HepG2 (cell line): ENCODE results near the gene DNASE2B.

Experiments used
- BRCA1 ChIP-seq: sonication (generic); formaldehyde crosslinking; IDR thresholded peaks from 2 replicates; pipeline ENCODE4 v1.4.0; 2020; ENCODE audit warnings: missing genetic modification reagents
- EP300 ChIP-seq, 3 experiments: sonication (generic) in 1 of 3; formaldehyde crosslinking in 1 of 3; IDR thresholded peaks; 2 replicates each; pipeline versions ENCODE4 v1.5.1 to v1.6.1; 2011 to 2020; ENCODE audit warnings: low read depth in 2 of 3, low read length in 2 of 3, borderline replicate concordance in 1 of 3, improper control_type of control experiment in 1 of 3, mild to moderate bottlenecking in 1 of 3, missing genetic modification reagents in 1 of 3, moderate library complexity in 1 of 3
- KMT2B ChIP-seq: IDR thresholded peaks from 2 replicates; pipeline ENCODE4 v1.6.1; 2016; ENCODE audit warnings: missing genetic modification reagents, missing compliant biosample characterization
- NAIF1 ChIP-seq: sonication (generic); formaldehyde crosslinking; IDR thresholded peaks from 2 replicates; pipeline ENCODE4 v1.5.0; 2020; ENCODE audit warnings: mild to moderate bottlenecking, missing genetic modification reagents, borderline replicate concordance
- PCBP2 ChIP-seq: fragments of 200-400 bp; formaldehyde crosslinking; optimal IDR thresholded peaks from 2 replicates; pipeline ENCODE3; 2018; ENCODE audit warnings: low read length, low read depth; ENCODE audit not compliant: poor library complexity, severe bottlenecking
- POLR2AphosphoS5 ChIP-seq: IDR thresholded peaks from 2 replicates; pipeline ENCODE4 v1.6.1; 2012; ENCODE audit warnings: low read depth, low read length
- RBM22 ChIP-seq: fragments of 200-400 bp; formaldehyde crosslinking; optimal IDR thresholded peaks from 2 replicates; pipeline ENCODE3; 2017; ENCODE audit warnings: mild to moderate bottlenecking, low read length, moderate library complexity
- TAF15 ChIP-seq: fragments of 200-400 bp; formaldehyde crosslinking; IDR thresholded peaks from one replicate; pipeline ENCODE4 v1.6.1; 2018; ENCODE audit warnings: mild to moderate bottlenecking, low read depth, low read length; ENCODE audit not compliant: poor library complexity, severe bottlenecking
- TIGD3 ChIP-seq: sonication (generic); formaldehyde crosslinking; IDR thresholded peaks from 2 replicates; pipeline ENCODE4 v1.5.1; 2020; ENCODE audit warnings: mild to moderate bottlenecking, missing genetic modification reagents, borderline replicate concordance
- ZNF354B ChIP-seq: sonication (generic); formaldehyde crosslinking; IDR thresholded peaks from 2 replicates; pipeline ENCODE4 v1.8.0; 2022; ENCODE audit warnings: mild to moderate bottlenecking, missing genetic modification reagents

GRCh38 chr1:84377480-84378095, 20.7 kb upstream of the DNASE2B start:
- TF ChIP-seq NAIF1 (CRISPR knock-in tag) (no peak), KMT2B (CRISPR knock-in tag) (no peak), TAF15 (no peak), ZNF354B (CRISPR knock-in tag) (no peak), EP300 (IDR thresholded peaks at IDR 0.05; ENCODE audit: low read depth in 2 of 2, low read length in 2 of 2) (no peak), EP300 (CRISPR knock-in tag; IDR thresholded peaks at IDR 0.05; ENCODE audit: borderline replicate concordance) (no peak), BRCA1 (CRISPR knock-in tag) (no peak), RBM22 (no peak), TIGD3 (CRISPR knock-in tag) (no peak), POLR2AphosphoS5 (no peak), PCBP2 (no peak)
